ENCODE data around the gene ASAP2. TPM values are rescaled to one million over a fixed set of nuclear protein-coding genes. Genes with fewer than 3 reads are reported as not detected.

ASAP2 gene
- total RNA-seq, 2 experiments from 2014 or later, result 0.27 TPM; not detected in 1

DNA sequence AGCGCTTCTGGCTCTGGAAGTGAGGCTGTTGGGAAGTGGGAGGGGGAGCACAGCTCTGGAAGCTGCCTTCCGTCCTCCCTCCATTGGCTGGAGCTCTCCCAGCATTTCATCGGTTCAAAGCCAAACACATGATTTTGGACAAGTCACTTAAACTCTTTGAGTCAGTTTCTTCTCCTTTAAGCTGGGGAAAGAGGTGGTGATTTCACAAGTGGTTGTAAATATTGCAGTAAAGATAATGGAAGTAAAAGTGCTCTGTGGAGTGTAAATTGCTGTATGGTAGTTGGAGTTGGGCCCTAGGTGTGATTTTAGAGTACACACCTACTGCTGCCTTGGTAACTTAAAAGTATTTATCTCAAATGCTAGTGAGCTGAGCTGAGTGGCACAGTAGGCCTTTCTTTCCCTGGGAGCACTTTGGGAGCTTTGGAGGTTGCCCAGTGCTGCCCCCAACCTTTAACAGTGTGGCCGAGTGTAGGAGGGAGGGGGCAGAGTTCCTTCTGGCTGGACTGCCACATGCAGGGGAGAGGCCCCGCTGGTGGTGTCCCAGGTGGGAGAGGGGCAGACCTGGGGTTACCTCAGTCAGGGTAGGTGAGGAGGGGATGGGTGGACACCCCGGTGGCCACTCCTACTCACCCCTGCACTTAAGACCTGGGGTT, 54.7 kb downstream of the ASAP2 start:
- Histone ChIP-seq H2AFZ (ENCODE audit: low read length) (no peak overlapping the region), H3K9me3 (ENCODE audit: low read length) (no peaks in the 10 kb centered on the region), H3K79me2 (ENCODE audit: insufficient read depth, low read depth, low read length) (no peaks in the 10 kb centered on the region), H3K4me1 (ENCODE audit: insufficient read depth, low read length, poor library complexity, severe bottlenecking) (no peaks in the 10 kb centered on the region), H4K20me1 (ENCODE audit: insufficient read depth, low read length) (no peaks in the 10 kb centered on the region), H3K9me2 (ENCODE audit: insufficient read depth, low read length) (no peaks in the 10 kb centered on the region), H3K27ac (ENCODE audit: low read depth, low read length, poor library complexity, severe bottlenecking) (no peak overlapping the region), H3K36me3 (ENCODE audit: insufficient read depth, low read length) (no peaks in the 10 kb centered on the region), H3K4me2 (ENCODE audit: low read length) (no peak overlapping the region), H3K4me3 (ENCODE audit: low read depth, low read length, poor library complexity, severe bottlenecking) (no peak overlapping the region)
- CTCF ChIA-PET (ENCODE audit: unreplicated experiment), result no interaction called here
- intact Hi-C loops (cut with micrococcal nuclease; ENCODE audit: unreplicated experiment), result no loop called here
- TF ChIP-seq EZH2phosphoT487 (IDR thresholded peaks at IDR 0.05; ENCODE audit: borderline replicate concordance, low read depth, low read length), result no peak
- TF ChIP-seq, protein P1, sequence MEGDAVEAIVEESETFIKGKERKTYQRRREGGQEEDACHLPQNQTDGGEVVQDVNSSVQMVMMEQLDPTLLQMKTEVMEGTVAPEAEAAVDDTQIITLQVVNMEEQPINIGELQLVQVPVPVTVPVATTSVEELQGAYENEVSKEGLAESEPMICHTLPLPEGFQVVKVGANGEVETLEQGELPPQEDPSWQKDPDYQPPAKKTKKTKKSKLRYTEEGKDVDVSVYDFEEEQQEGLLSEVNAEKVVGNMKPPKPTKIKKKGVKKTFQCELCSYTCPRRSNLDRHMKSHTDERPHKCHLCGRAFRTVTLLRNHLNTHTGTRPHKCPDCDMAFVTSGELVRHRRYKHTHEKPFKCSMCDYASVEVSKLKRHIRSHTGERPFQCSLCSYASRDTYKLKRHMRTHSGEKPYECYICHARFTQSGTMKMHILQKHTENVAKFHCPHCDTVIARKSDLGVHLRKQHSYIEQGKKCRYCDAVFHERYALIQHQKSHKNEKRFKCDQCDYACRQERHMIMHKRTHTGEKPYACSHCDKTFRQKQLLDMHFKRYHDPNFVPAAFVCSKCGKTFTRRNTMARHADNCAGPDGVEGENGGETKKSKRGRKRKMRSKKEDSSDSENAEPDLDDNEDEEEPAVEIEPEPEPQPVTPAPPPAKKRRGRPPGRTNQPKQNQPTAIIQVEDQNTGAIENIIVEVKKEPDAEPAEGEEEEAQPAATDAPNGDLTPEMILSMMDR (conservative IDR thresholded peaks at IDR 0.05; ENCODE audit: low read length), result no peak
- POLR2A ChIA-PET, result no interaction called here
- DNase-seq (ENCODE audit: low spot score), result no peak
- no TSS peak for BruUV-seq (replicated peaks)

DNA sequence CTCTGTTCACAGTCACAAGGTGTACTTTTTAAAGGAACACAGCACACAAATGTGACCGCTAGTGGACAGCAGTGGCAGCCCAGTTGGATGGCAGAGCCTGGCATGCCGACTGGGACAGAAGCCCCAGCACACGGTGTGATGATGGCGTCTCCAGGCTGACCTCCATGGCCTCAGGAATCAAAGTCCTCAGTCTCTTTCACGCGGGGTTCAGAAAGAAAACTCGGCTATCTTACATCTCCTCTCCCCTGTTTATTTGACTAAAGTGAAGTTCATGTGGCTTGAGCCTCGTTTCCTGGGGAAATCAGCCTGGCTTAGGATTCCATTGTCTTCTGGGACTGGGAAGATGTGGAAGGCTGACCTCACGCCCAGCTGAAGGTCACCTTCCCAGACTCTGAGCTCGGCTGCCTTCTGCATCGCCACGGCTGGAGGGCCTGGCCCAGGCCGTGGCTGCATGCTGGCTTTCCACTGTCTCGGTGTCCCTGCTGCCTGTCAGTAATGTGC, 56.1 kb downstream of the ASAP2 start:
- POLR2A ChIA-PET, result no interaction called here
- no peak overlapping the region for H3K4me3 ChIP-seq (ENCODE audit: low read depth, low read length, poor library complexity, severe bottlenecking)
- DNase-seq (ENCODE audit: low spot score), result no peak
- no peaks in the 10 kb centered on the region for H3K79me2 ChIP-seq (ENCODE audit: insufficient read depth, low read depth, low read length)
- no peak overlapping the region for H2AFZ ChIP-seq (ENCODE audit: low read length)
- no peaks in the 10 kb centered on the region for H3K36me3 ChIP-seq (ENCODE audit: insufficient read depth, low read length)
- no peaks in the 10 kb centered on the region for H4K20me1 ChIP-seq (ENCODE audit: insufficient read depth, low read length)
- H3K9me2 ChIP-seq (ENCODE audit: insufficient read depth, low read length), result no peaks in the 10 kb centered on the region
- BruUV-seq (replicated peaks), result no TSS peak
- no peaks in the 10 kb centered on the region for H3K4me1 ChIP-seq (ENCODE audit: insufficient read depth, low read length, poor library complexity, severe bottlenecking)
- intact Hi-C loops (cut with micrococcal nuclease; ENCODE audit: unreplicated experiment), result no loop called here
- no peak overlapping the region for H3K27ac ChIP-seq (ENCODE audit: low read depth, low read length, poor library complexity, severe bottlenecking)
- no peaks in the 10 kb centered on the region for H3K9me3 ChIP-seq (ENCODE audit: low read length)
- CTCF ChIA-PET (ENCODE audit: unreplicated experiment), result no interaction called here
- H3K4me2 ChIP-seq (ENCODE audit: low read length), result no peak overlapping the region
- TF ChIP-seq EZH2phosphoT487 (IDR thresholded peaks at IDR 0.05; ENCODE audit: borderline replicate concordance, low read depth, low read length), result no peak

DNA sequence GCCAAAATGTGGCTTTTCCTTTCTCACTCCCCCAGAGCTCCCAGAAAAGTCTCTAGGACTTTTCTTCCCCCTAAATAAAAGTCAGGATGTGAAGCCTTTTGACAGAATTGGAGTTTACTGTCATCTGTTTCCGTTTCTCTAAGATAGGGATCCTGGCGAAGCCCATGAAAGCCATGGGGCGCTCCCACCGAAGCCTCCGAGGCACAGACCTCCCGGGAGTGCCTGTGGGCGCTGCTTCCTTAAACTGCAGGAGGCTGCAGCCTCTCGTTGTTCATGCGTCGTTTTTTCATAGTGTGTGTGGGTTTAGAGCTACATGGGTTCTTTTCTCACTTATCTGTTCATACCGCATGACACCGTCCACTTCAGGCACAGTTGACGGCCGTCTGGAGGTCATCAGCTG, 56.8 kb downstream of the ASAP2 start:
- no peak overlapping the region for H2AFZ ChIP-seq (ENCODE audit: low read length)
- no peaks in the 10 kb centered on the region for H3K4me1 ChIP-seq (ENCODE audit: insufficient read depth, low read length, poor library complexity, severe bottlenecking)
- intact Hi-C loops (cut with micrococcal nuclease; ENCODE audit: unreplicated experiment), result no loop called here
- H3K79me2 ChIP-seq (ENCODE audit: insufficient read depth, low read depth, low read length), result no peaks in the 10 kb centered on the region
- no peak for TF ChIP-seq EZH2phosphoT487 (IDR thresholded peaks at IDR 0.05; ENCODE audit: borderline replicate concordance, low read depth, low read length)
- TF ChIP-seq, protein P1 (conservative IDR thresholded peaks at IDR 0.05; ENCODE audit: low read length), result no peak
- H3K4me2 ChIP-seq (ENCODE audit: low read length), result no peak overlapping the region
- H4K20me1 ChIP-seq (ENCODE audit: insufficient read depth, low read length), result no peaks in the 10 kb centered on the region
- POLR2A ChIA-PET, result no interaction called here
- BruUV-seq (replicated peaks), result no TSS peak
- no peak overlapping the region for H3K27ac ChIP-seq (ENCODE audit: low read depth, low read length, poor library complexity, severe bottlenecking)
- CTCF ChIA-PET (ENCODE audit: unreplicated experiment), result no interaction called here
- H3K36me3 ChIP-seq (ENCODE audit: insufficient read depth, low read length), result no peaks in the 10 kb centered on the region
- H3K9me3 ChIP-seq (ENCODE audit: low read length), result no peaks in the 10 kb centered on the region
- DNase-seq (ENCODE audit: low spot score), result no peak
- no peaks in the 10 kb centered on the region for H3K9me2 ChIP-seq (ENCODE audit: insufficient read depth, low read length)
- no peak overlapping the region for H3K4me3 ChIP-seq (ENCODE audit: low read depth, low read length, poor library complexity, severe bottlenecking)
